Trophoblast cell (in vitro differentiated cells and primary cell): ENCODE results near the gene LSS.

Experiments
- DNase-seq, 2 donors: peaks; one replicate each; pipeline ENCODE4 v3.0.0-alpha.2; 2016
- H2AFZ ChIP-seq: 2 replicates; pipeline ENCODE4 v1.6.1; 2013; ENCODE audit warnings: low read length, moderate library complexity, mild to moderate bottlenecking; ENCODE audit not compliant: insufficient read depth, poor library complexity
- H2AK5ac ChIP-seq: 2 replicates; pipeline ENCODE4 v1.6.1; 2013; ENCODE audit warnings: mild to moderate bottlenecking, low read length
- H2BK120ac ChIP-seq: 2 replicates; pipeline ENCODE4 v1.6.1; 2013; ENCODE audit warnings: low read length, mild to moderate bottlenecking, moderate library complexity; ENCODE audit not compliant: insufficient read depth, poor library complexity
- H2BK12ac ChIP-seq: 2 replicates; pipeline ENCODE4 v1.6.1; 2013; ENCODE audit warnings: mild to moderate bottlenecking, low read length, moderate library complexity
- H2BK5ac ChIP-seq: 2 replicates; pipeline ENCODE4 v1.6.1; 2013; ENCODE audit warnings: low read length, low read depth, moderate library complexity, mild to moderate bottlenecking; ENCODE audit not compliant: poor library complexity
- H3K14ac ChIP-seq: 2 replicates; pipeline ENCODE4 v1.6.1; 2013; ENCODE audit warnings: mild to moderate bottlenecking, low read length
- H3K18ac ChIP-seq: 2 replicates; pipeline ENCODE4 v1.6.1; 2013; ENCODE audit warnings: mild to moderate bottlenecking, low read length
- H3K23ac ChIP-seq: 2 replicates; pipeline ENCODE4 v1.6.1; 2013; ENCODE audit warnings: low read length
- H3K27ac ChIP-seq: 2 replicates; pipeline ENCODE4 v1.5.1; 2013; ENCODE audit warnings: low read depth, mild to moderate bottlenecking, inconsistent platforms, low read length, moderate library complexity
- H3K27me3 ChIP-seq: 2 replicates; pipeline ENCODE4 v1.6.1; 2013; ENCODE audit warnings: inconsistent platforms, mild to moderate bottlenecking, low read length, moderate library complexity; ENCODE audit not compliant: insufficient read depth
- H3K36me3 ChIP-seq, 2 experiments: 1 replicate in 1 of 2; 2 replicates in 1 of 2; pipeline ENCODE4 v1.6.1; 2013; ENCODE audit warnings: low read length in 2 of 2, mild to moderate bottlenecking in 2 of 2, moderate library complexity in 1 of 2; ENCODE audit not compliant: insufficient read depth in 2 of 2, control insufficient read depth in 1 of 2
- H3K4ac ChIP-seq: 2 replicates; pipeline ENCODE4 v1.6.1; 2013; ENCODE audit warnings: low read depth, mild to moderate bottlenecking, low read length, moderate library complexity
- H3K4me1 ChIP-seq, 2 experiments: 1 replicate in 1 of 2; 2 replicates in 1 of 2; pipeline ENCODE4 v1.6.1; 2013; ENCODE audit warnings: low read length in 2 of 2, mild to moderate bottlenecking in 2 of 2, moderate library complexity in 1 of 2; ENCODE audit not compliant: insufficient read depth in 2 of 2, control insufficient read depth in 1 of 2
- H3K4me2 ChIP-seq: 2 replicates; pipeline ENCODE4 v1.6.1; 2013; ENCODE audit warnings: inconsistent platforms, mild to moderate bottlenecking, low read length, moderate library complexity
- H3K4me3 ChIP-seq: 2 replicates; pipeline ENCODE4 v1.5.1; 2013; ENCODE audit warnings: mild to moderate bottlenecking, low read depth, low read length, inconsistent platforms
- H3K79me1 ChIP-seq: one replicate; pipeline ENCODE4 v1.6.1; 2013; ENCODE audit warnings: low read length
- H3K79me2 ChIP-seq: 2 replicates; pipeline ENCODE4 v1.6.1; 2013; ENCODE audit warnings: low read length, mild to moderate bottlenecking; ENCODE audit not compliant: control insufficient read depth, insufficient read depth, poor library complexity
- H3K9ac ChIP-seq: 2 replicates; pipeline ENCODE4 v1.6.1; 2013; ENCODE audit warnings: mild to moderate bottlenecking, low read length
- H3K9me3 ChIP-seq: 2 replicates; pipeline ENCODE4 v1.6.1; 2013; ENCODE audit warnings: low read depth, mild to moderate bottlenecking, control low read depth, inconsistent platforms, low read length; ENCODE audit not compliant: insufficient read depth
- H4K12ac ChIP-seq: 2 replicates; pipeline ENCODE4 v1.6.1; 2013; ENCODE audit warnings: low read depth, mild to moderate bottlenecking, low read length, moderate library complexity
- H4K8ac ChIP-seq: 2 replicates; pipeline ENCODE4 v1.6.1; 2013; ENCODE audit warnings: low read depth, mild to moderate bottlenecking, low read length, moderate library complexity
- H4K91ac ChIP-seq: one replicate; pipeline ENCODE4 v1.6.1; 2013; ENCODE audit warnings: low read depth, mild to moderate bottlenecking, low read length, moderate library complexity
- WGBS: extraction: QIAGEN DNeasy Blood & Tissue Kit; methylation state at CpG from one replicate; pipeline ENCODE4 v1.1.7; 2013; ENCODE audit warnings: missing lambda C conversion rate; ENCODE audit not compliant: insufficient read length, insufficient coverage; ENCODE audit errors: extremely low coverage; 5-methylcytosine and 5-hydroxymethylcytosine counted together

The LSS gene

GRCh38 chr21:46139686-46140085 lies 88.9 kb downstream of the LSS start:
- Histone ChIP-seq H3K18ac (no peak overlapping the region), H3K4me2 (no peak overlapping the region), H3K9ac (no peak overlapping the region), H2BK120ac (no peak overlapping the region), H3K4ac (no peak overlapping the region), H4K91ac (no peak overlapping the region), H2AFZ (no peak overlapping the region), H3K27ac (no peak overlapping the region), H2BK12ac (no peak overlapping the region), H3K4me3 (peak overlapping the region; percentile 26), H3K9me3 (peaks cover 3% of the 10 kb centered on the region), H3K27me3 (no peaks in the 10 kb centered on the region), H2AK5ac (no peak overlapping the region), H3K36me3 (no peaks in the 10 kb centered on the region), H4K8ac (no peak overlapping the region), H3K23ac (no peak overlapping the region), H3K4me1 (no peaks in the 10 kb centered on the region), H3K79me2 (no peaks in the 10 kb centered on the region), H4K12ac (no peak overlapping the region), H3K14ac (no peak overlapping the region), H3K79me1 (no peaks in the 10 kb centered on the region), H2BK5ac (no peak overlapping the region)
- no peak for DNase-seq
- WGBS, result no CpG with 5 or more reads among the region's 15 CpGs

GRCh38 chr21:46138383-46138970 lies 90.1 kb downstream of the LSS start:
- WGBS, result no CpG with 5 or more reads among the region's 28 CpGs
- Histone ChIP-seq H2BK120ac (no peak overlapping the region), H3K36me3 (no peaks in the 10 kb centered on the region), H3K79me1 (no peaks in the 10 kb centered on the region), H3K9me3 (peaks cover 7% of the 10 kb centered on the region), H3K27ac (no peak overlapping the region), H3K4me3 (no peak overlapping the region), H4K8ac (no peak overlapping the region), H2BK12ac (no peak overlapping the region), H2AK5ac (no peak overlapping the region), H3K27me3 (no peaks in the 10 kb centered on the region), H4K91ac (no peak overlapping the region), H3K4me2 (no peak overlapping the region), H3K4ac (no peak overlapping the region), H2BK5ac (no peak overlapping the region), H4K12ac (no peak overlapping the region), H3K14ac (no peak overlapping the region), H3K4me1 (no peaks in the 10 kb centered on the region), H2AFZ (no peak overlapping the region), H3K18ac (no peak overlapping the region), H3K9ac (no peak overlapping the region), H3K23ac (no peak overlapping the region), H3K79me2 (no peaks in the 10 kb centered on the region)
- no peak for DNase-seq
